ENCODE data around the gene SNCAIP. TPM values are rescaled to one million over a fixed set of nuclear protein-coding genes. Genes with fewer than 3 reads are reported as not detected.
A peak's percentile ranks its signal among the peaks of the same experiment; 100 is the strongest.

Gene SNCAIP
- total and polyA plus RNA-seq, 2 experiments from 2014 or later = 1.5 to 2.4 TPM

GRCh38 chr5:122458278-122458872 lies 146.3 kb downstream of the SNCAIP start:
- DNase-seq = peak; percentile 49
- H4K20me1 ChIP-seq (ENCODE audit: insufficient read depth) = no peaks in the 10 kb centered on the region
- no peaks in the 10 kb centered on the region for H3K27me3 ChIP-seq (replicated peaks; ENCODE audit: insufficient read depth)
- no peaks in the 10 kb centered on the region for H3K9me2 ChIP-seq (ENCODE audit: insufficient read depth)
- H3F3A ChIP-seq (ENCODE audit: insufficient read depth) = no peaks in the 10 kb centered on the region
- H3K4me2 ChIP-seq (ENCODE audit: unreplicated experiment) = no peak overlapping the region
- H3K27ac ChIP-seq = no peak overlapping the region
- H3K9me3 ChIP-seq (ENCODE audit: low read depth) = no peaks in the 10 kb centered on the region
- H2AFZ ChIP-seq = no peak overlapping the region
- no peaks in the 10 kb centered on the region for H3K36me3 ChIP-seq (ENCODE audit: low read depth)
- in situ Hi-C loops (cut with MboI) = no loop called here
- H3K79me2 ChIP-seq (ENCODE audit: insufficient read depth) = no peaks in the 10 kb centered on the region
- 85 to 89% methylated on average over 8 of the region's 8 CpGs for WGBS, 2 experiments (ENCODE audit: low coverage in 1 of 2, low lambda C conversion rate in 2 of 2, missing lambda C conversion rate in 2 of 2)
- no peaks in the 10 kb centered on the region for H3K4me1 ChIP-seq (ENCODE audit: insufficient read depth)
- no peak for TF ChIP-seq EZH2 (IDR thresholded peaks at IDR 0.05; ENCODE audit: insufficient read depth, poor library complexity, severe bottlenecking)
- no peak overlapping the region for H3K4me3 ChIP-seq
- no peak overlapping the region for H3K9ac ChIP-seq

GRCh38 chr5:122462486-122462885 lies 150.4 kb downstream of the SNCAIP start:
- Histone ChIP-seq H3K27ac (no peak overlapping the region), H3K4me2 (ENCODE audit: unreplicated experiment) (no peak overlapping the region)
- no peak for TF ChIP-seq EZH2phosphoT487 (IDR thresholded peaks at IDR 0.05; ENCODE audit: insufficient read depth, low read depth)
- no peak for TF ChIP-seq EZH2 (IDR thresholded peaks at IDR 0.05; ENCODE audit: insufficient read depth, poor library complexity, severe bottlenecking)

GRCh38 chr5:122463221-122463620 lies 151.2 kb downstream of the SNCAIP start:
- H3K79me2 ChIP-seq (ENCODE audit: insufficient read depth) = no peaks in the 10 kb centered on the region
- TF ChIP-seq EZH2phosphoT487 (IDR thresholded peaks at IDR 0.05; ENCODE audit: insufficient read depth, low read depth) (peak; percentile 94), EZH2 (IDR thresholded peaks at IDR 0.05; ENCODE audit: insufficient read depth, poor library complexity, severe bottlenecking) (no peak)
- H3K4me1 ChIP-seq (ENCODE audit: insufficient read depth) = no peaks in the 10 kb centered on the region
- H3K9me2 ChIP-seq (ENCODE audit: insufficient read depth) = no peaks in the 10 kb centered on the region
- H3F3A ChIP-seq (ENCODE audit: insufficient read depth) = no peaks in the 10 kb centered on the region
- H3K4me2 ChIP-seq (ENCODE audit: unreplicated experiment) = no peak overlapping the region
- no peak overlapping the region for H3K4me3 ChIP-seq
- H2AFZ ChIP-seq = no peak overlapping the region
- no peaks in the 10 kb centered on the region for H3K36me3 ChIP-seq (ENCODE audit: low read depth)
- no peak overlapping the region for H3K9ac ChIP-seq
- in situ Hi-C loops (cut with MboI) = no loop called here
- peak; percentile 36 for DNase-seq
- H3K9me3 ChIP-seq (ENCODE audit: low read depth) = no peaks in the 10 kb centered on the region
- no peak overlapping the region for H3K27ac ChIP-seq
- H4K20me1 ChIP-seq (ENCODE audit: insufficient read depth) = no peaks in the 10 kb centered on the region
- H3K27me3 ChIP-seq (replicated peaks; ENCODE audit: insufficient read depth) = no peaks in the 10 kb centered on the region
- WGBS, 2 experiments (ENCODE audit: low coverage in 1 of 2, low lambda C conversion rate in 2 of 2, missing lambda C conversion rate in 2 of 2) = 69 to 78% methylated on average over 1 of the region's 1 CpG

More at GRCh38 chr5:122462486-122462885, 150.4 kb downstream of the SNCAIP start:
- H3K79me2 ChIP-seq (ENCODE audit: insufficient read depth) = no peaks in the 10 kb centered on the region
- H3K4me1 ChIP-seq (ENCODE audit: insufficient read depth) = no peaks in the 10 kb centered on the region
- no peaks in the 10 kb centered on the region for H3K9me3 ChIP-seq (ENCODE audit: low read depth)
- H4K20me1 ChIP-seq (ENCODE audit: insufficient read depth) = no peaks in the 10 kb centered on the region
- H3K4me3 ChIP-seq = no peak overlapping the region
- H3K9ac ChIP-seq = no peak overlapping the region
- in situ Hi-C loops (cut with MboI) = no loop called here
- H3F3A ChIP-seq (ENCODE audit: insufficient read depth) = no peaks in the 10 kb centered on the region
- no peaks in the 10 kb centered on the region for H3K36me3 ChIP-seq (ENCODE audit: low read depth)
- no peaks in the 10 kb centered on the region for H3K27me3 ChIP-seq (replicated peaks; ENCODE audit: insufficient read depth)
- no peaks in the 10 kb centered on the region for H3K9me2 ChIP-seq (ENCODE audit: insufficient read depth)
- no peak overlapping the region for H2AFZ ChIP-seq
- DNase-seq = no peak

- no peaks in the 10 kb centered on the region for H3K4me1 ChIP-seq (ENCODE audit: insufficient read depth)
- no peak overlapping the region for H3K4me2 ChIP-seq (ENCODE audit: unreplicated experiment)
- H3F3A ChIP-seq (ENCODE audit: insufficient read depth) = no peaks in the 10 kb centered on the region
- no peak overlapping the region for H3K27ac ChIP-seq
- H3K9me2 ChIP-seq (ENCODE audit: insufficient read depth) = no peaks in the 10 kb centered on the region
- H3K36me3 ChIP-seq (ENCODE audit: low read depth) = no peaks in the 10 kb centered on the region
- DNase-seq = no peak
- H3K79me2 ChIP-seq (ENCODE audit: insufficient read depth) = no peaks in the 10 kb centered on the region
- H3K27me3 ChIP-seq (replicated peaks; ENCODE audit: insufficient read depth) = no peaks in the 10 kb centered on the region
- in situ Hi-C loops (cut with MboI) = no loop called here
- no peak overlapping the region for H3K4me3 ChIP-seq
- H3K9me3 ChIP-seq (ENCODE audit: low read depth) = no peaks in the 10 kb centered on the region
- H3K9ac ChIP-seq = no peak overlapping the region
- H2AFZ ChIP-seq = no peak overlapping the region
- no peaks in the 10 kb centered on the region for H4K20me1 ChIP-seq (ENCODE audit: insufficient read depth)
- WGBS, 2 experiments (ENCODE audit: low coverage in 1 of 2, low lambda C conversion rate in 2 of 2, missing lambda C conversion rate in 2 of 2) = 80 to 87% methylated on average over 2 of the region's 2 CpGs
- TF ChIP-seq EZH2 (IDR thresholded peaks at IDR 0.05; ENCODE audit: insufficient read depth, poor library complexity, severe bottlenecking) (no peak), EZH2phosphoT487 (IDR thresholded peaks at IDR 0.05; ENCODE audit: insufficient read depth, low read depth) (no peak)
Measured at GRCh38 chr5:122464191-122464590, 152.2 kb downstream of the SNCAIP start.

Data from GM23248 (cell line).